Nephron progenitor cell (in vitro differentiated cells): ENCODE measurements around the gene SLC7A6OS.

Experiments
- DNase-seq: peaks from one replicate; pipeline ENCODE4 v3.0.0; 2021
- H3K27ac Mint-ChIP-seq: 2 replicates; pipeline ENCODE4 v1.8.0; 2021; ENCODE audit warnings: mild to moderate bottlenecking, moderate library complexity, mixed read lengths
- H3K27me3 Mint-ChIP-seq: 2 replicates; pipeline ENCODE4 v1.8.0; 2021; ENCODE audit warnings: mild to moderate bottlenecking, low read depth, mixed read lengths; ENCODE audit not compliant: poor library complexity
- H3K36me3 Mint-ChIP-seq: 2 replicates; pipeline ENCODE4 v1.8.0; 2021; ENCODE audit warnings: low read depth, mixed read lengths
- H3K4me1 Mint-ChIP-seq: 2 replicates; pipeline ENCODE4 v1.8.0; 2021; ENCODE audit warnings: mixed read lengths
- H3K4me3 Mint-ChIP-seq: 2 replicates; pipeline ENCODE4 v1.8.0; 2021; ENCODE audit warnings: mild to moderate bottlenecking, moderate library complexity, mixed read lengths
- H3K9me3 Mint-ChIP-seq: 2 replicates; pipeline ENCODE4 v1.8.0; 2021; ENCODE audit warnings: mild to moderate bottlenecking, moderate library complexity, mixed read lengths
- TF ChIP-seq, protein P1 (sequence below): fragments of 200-600 bp; sonication (generic); IDR thresholded peaks from 2 replicates; pipeline ENCODE4 v1.5.0; 2021; ENCODE audit warnings: antibody characterized with exemption

Gene SLC7A6OS

DNA sequence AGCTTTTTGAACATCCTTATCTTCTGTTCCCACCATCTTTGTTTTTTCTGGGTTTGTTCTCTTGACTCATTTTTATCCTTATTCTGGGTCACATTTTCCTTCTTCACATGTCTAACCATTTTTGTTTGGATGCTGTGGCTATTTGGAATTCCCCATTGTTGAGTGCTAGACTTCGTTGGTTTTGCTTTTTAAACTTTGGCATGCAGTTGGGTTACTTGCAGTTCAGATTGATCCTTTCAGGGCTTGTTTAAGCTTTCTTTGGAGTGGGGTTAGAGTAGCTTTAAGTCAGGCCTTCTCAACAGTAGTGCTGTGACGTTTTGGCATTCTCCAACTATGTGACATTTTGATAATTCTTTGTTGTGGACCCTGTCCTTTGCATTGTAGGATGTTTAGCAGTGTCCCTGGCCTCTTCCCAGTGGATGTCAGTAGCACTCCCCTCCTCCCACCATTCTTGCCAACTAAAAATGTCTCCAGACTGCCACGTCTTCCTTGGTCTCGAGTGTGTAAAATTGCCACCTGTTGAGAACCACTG lies 21.2 kb upstream of the SLC7A6OS start:
- Mint-ChIP-seq H3K4me3 (no peak overlapping the region), H3K27ac (peak overlapping the region; percentile 57), H3K36me3 (peaks cover 33% of the 10 kb centered on the region), H3K27me3 (no peaks in the 10 kb centered on the region), H3K4me1 (peaks cover 5% of the 10 kb centered on the region), H3K9me3 (no peaks in the 10 kb centered on the region)
- no peak for DNase-seq
- TF ChIP-seq, protein P1, sequence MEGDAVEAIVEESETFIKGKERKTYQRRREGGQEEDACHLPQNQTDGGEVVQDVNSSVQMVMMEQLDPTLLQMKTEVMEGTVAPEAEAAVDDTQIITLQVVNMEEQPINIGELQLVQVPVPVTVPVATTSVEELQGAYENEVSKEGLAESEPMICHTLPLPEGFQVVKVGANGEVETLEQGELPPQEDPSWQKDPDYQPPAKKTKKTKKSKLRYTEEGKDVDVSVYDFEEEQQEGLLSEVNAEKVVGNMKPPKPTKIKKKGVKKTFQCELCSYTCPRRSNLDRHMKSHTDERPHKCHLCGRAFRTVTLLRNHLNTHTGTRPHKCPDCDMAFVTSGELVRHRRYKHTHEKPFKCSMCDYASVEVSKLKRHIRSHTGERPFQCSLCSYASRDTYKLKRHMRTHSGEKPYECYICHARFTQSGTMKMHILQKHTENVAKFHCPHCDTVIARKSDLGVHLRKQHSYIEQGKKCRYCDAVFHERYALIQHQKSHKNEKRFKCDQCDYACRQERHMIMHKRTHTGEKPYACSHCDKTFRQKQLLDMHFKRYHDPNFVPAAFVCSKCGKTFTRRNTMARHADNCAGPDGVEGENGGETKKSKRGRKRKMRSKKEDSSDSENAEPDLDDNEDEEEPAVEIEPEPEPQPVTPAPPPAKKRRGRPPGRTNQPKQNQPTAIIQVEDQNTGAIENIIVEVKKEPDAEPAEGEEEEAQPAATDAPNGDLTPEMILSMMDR: no peak

DNA sequence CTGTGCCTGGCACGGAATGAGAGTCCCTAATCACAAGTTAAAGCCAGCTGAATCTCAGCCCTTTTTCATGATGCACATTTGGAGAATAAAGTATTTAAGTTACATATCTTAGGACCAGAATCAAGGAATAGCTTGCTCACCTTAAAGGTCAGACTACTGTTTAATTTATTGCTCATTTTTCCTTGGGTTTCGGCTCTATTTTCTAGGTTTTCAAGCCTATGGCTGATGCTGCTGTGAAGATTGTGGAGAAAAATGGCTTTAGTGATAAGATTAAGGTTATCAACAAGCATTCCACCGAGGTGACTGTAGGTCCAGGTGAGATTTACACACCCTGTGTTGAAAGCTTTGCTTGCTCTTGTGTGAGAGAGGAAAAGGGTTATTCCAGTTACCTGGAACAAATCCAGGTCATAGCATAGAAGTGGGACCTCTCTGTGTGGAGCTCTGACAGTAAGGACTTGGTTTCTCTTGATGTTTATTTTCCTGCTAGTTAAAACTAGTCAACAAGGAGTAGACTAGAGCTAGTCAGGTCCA lies 18.2 kb upstream of the SLC7A6OS start:
- Mint-ChIP-seq H3K4me1 (peaks cover 5% of the 10 kb centered on the region), H3K27ac (no peak overlapping the region), H3K36me3 (peaks cover 25% of the 10 kb centered on the region), H3K9me3 (no peaks in the 10 kb centered on the region), H3K27me3 (no peaks in the 10 kb centered on the region), H3K4me3 (no peak overlapping the region)
- no peak for DNase-seq
- TF ChIP-seq, protein P1: no peak

DNA sequence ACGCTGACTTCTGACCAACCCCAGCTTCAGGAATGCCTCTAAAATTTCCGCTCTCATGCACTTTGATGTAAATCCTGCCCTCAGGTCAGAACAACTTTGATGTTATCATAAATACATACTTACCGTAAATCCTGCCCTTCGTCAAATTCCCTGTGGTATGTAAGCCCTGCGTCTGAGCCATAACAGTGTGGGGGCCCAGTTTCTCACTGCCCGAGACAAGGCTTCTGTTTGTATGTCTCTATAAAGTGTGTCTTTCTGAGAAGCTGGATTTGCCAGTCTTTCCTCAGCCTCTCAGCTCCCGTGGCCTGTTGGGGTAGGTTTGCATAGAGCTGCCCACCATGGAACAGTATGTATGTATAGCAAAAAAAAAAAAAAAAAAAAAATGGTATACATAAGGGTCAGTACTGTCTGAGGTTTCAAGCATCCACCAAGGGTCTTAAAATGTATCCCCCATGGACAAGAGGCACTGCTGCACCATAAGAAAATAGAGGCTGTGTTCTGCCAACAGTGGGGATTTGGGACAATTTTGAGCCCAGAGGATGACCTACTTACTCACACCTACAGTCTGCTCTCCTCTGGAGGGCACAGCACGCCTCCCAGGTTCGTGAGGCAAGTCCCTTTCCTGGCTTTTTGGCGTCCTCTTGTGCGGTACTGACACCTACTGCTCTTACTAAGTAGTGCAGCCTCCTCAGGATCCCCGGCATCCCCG lies 17.6 kb upstream of the SLC7A6OS start:
- no peaks in the 10 kb centered on the region for H3K27me3 Mint-ChIP-seq
- TF ChIP-seq, protein P1: peak; percentile 86
- no peaks in the 10 kb centered on the region for H3K9me3 Mint-ChIP-seq
- peaks cover 5% of the 10 kb centered on the region for H3K4me1 Mint-ChIP-seq
- no peak overlapping the region for H3K4me3 Mint-ChIP-seq
- peak overlapping the region; percentile 74 for H3K27ac Mint-ChIP-seq
- H3K36me3 Mint-ChIP-seq: peaks cover 23% of the 10 kb centered on the region
- DNase-seq: peak; percentile 75

DNA sequence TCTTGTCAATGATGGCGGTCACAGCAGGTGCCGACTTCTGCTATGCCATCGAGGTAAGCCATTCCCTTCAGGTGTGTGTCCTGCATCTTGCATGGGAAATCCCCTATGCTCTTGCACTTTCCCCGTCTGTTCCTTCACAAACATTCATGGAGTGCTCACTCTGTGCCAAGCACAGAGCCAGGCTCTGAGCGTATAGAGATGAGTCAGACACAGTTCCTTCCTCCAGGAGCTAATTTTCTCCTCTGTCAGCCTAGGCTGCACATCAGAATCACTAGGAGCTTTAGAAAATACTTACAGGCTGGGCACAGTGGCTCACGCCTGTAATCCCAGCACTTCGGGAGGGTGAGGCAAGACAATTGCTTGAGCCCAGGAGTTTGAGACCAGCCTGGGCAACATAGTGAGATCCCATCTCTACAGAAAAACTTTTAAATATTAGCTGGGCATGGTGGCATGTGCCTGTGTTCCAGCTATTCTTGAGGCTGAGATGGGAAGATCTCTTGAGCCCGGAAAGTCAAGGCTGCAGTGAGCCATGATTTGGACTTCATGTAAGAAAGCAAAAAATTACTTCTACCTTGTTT lies 14.1 kb upstream of the SLC7A6OS start:
- H3K36me3 Mint-ChIP-seq: peaks cover 23% of the 10 kb centered on the region
- H3K4me1 Mint-ChIP-seq: peaks cover 5% of the 10 kb centered on the region

DNA sequence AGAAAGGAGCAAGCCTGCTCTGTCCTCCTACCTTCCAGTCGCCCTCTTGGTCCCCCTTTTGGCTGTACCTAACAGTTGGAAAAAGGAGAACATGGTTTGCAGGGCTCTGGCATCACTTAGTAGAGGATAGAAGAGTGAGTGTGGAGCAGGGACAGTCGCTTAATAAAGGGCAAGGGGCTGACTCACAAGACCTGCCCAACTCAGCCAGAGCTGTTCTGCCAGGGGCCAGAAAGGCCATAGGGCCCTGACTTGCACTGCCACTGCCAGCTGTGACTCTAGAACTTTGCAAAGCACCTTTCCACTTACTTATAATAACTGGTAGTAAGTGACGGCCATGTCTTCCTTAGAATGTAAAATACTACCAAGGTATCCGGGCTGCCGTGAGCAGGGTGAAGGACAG lies 13.6 kb upstream of the SLC7A6OS start:
- Mint-ChIP-seq H3K27ac (no peak overlapping the region), H3K9me3 (no peaks in the 10 kb centered on the region), H3K4me1 (peaks cover 5% of the 10 kb centered on the region), H3K4me3 (no peak overlapping the region), H3K36me3 (peaks cover 28% of the 10 kb centered on the region), H3K27me3 (no peaks in the 10 kb centered on the region)
- DNase-seq: no peak
- TF ChIP-seq, protein P1: no peak

More for the DNA sequence above, 14.1 kb upstream of the SLC7A6OS start:
- no peak overlapping the region for H3K27ac Mint-ChIP-seq
- no peak for DNase-seq
- TF ChIP-seq, protein P1: no peak
- H3K4me3 Mint-ChIP-seq: no peak overlapping the region
- H3K9me3 Mint-ChIP-seq: no peaks in the 10 kb centered on the region
- no peaks in the 10 kb centered on the region for H3K27me3 Mint-ChIP-seq
